ENCODE data around the gene PRDX2. TPM values are rescaled to one million over a fixed set of nuclear protein-coding genes. Genes with fewer than 3 reads are reported as not detected.

The PRDX2 gene
- total RNA-seq, 1 experiment from 2014 or later = 101 TPM

- peak; percentile 58 for DNase-seq (ENCODE audit: low read depth)
These were observed 9.3 kb downstream of the PRDX2 start for GRCh38 chr19:12792051-12792852.

- DNase-seq (ENCODE audit: low read depth) = peak; percentile 95
These were observed 10.1 kb downstream of the PRDX2 start, which contains the start of gene JUNB for GRCh38 chr19:12791345-12792050. TSS of gene JUNB (plus strand) at chr19:12791486. CDS start at chr19:12791772, 286 bp downstream.

DNA sequence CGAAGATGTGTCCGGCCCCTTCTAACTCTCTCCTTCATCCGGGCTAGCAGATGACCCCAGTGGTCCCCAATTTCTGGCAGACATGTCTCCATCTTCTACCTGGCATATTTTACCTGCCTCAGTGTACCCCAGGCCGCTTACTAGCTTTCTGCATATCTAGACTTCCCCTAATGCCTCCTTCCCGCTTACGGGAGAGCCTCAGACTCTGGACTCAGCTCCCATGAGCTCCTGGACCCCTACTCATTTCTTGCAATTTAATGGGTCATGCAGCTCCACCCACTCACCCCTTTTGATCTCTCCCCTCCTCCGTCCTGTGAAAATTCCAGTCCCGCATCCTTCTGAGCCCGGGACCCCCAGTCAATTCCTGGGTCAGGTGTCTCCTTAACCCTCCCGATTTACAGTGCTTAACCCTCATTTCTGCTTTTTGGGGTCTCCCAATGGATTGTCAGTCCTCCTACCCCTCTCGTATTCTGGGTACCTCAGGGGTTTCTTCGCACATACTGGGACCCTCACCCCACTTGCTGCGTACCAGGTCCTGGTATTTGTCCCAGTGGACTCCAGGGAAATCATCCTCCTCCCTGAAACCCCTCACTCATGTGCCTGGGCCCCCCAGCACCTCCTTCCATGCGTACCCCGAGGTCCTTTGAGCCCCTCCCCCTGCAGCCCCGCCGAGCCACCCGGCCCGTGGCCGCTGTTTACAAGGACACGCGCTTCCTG is 10.8 kb downstream of the PRDX2 start:
- DNase-seq (ENCODE audit: low read depth) = no peak

DNA sequence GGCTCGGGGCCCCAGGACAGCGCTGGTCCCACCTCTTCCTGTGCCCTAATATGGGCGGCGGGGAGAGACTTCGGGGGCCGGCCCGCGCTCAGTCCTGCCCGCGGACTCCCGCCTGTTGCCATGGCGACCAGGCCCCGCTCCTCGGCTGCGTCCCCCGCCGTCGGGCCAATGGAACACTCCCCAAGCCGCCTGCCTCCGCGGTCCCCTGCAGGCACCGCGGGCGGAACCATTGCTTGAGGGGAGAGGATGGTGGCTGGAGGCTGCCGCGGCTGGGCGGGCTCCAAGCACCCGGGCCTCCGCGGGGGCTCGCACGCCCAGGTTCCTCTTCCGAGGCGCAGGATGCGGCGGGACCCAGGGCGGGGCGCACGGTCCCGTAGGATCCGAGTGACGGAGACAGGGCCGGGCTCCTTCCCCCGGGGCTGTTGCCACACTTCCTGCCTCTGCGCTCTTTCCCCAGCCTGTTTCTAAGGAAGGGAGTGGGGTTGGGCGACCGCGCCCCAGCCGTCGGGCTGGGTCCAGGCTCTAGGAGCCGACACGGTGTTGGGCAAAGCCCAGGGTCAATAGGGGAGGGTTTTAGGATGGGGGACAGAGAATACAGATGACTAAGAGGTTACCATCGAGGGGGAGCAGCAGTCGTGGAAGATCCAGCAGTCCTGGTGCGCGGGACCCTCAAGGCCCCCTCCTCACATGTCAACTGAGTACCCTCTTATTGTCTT is 11.5 kb downstream of the PRDX2 start:
- peak; percentile 95 for DNase-seq (ENCODE audit: low read depth)

GRCh38 chr19:12789098-12789903 is 12.3 kb downstream of the PRDX2 start:
- DNase-seq (ENCODE audit: low read depth) = no peak

DNA sequence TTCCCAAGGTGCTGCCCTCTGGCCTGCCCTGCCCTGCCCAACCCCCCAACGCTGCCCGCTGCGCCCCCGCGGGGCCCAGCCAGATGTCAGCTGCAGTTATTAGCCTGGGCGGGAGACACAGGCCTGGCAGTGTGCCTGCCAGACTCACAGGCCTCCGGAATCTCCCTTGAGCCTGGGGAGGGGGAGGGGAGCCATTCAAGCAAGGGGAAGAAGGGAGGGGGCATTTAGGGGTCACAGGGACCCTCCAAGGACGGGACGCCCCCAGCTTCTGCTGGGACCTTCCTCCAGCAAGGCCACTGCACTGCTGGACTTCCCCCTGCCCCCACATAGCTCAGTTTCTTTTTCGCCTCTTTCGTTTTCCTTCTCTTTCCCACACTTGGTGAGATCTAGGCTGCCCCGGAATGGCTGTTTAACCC is 12.9 kb downstream of the PRDX2 start:
- peak; percentile 83 for DNase-seq (ENCODE audit: low read depth)

- no peak for DNase-seq (ENCODE audit: low read depth)
These were observed 13.4 kb downstream of the PRDX2 start for GRCh38 chr19:12788042-12788681.

DNA sequence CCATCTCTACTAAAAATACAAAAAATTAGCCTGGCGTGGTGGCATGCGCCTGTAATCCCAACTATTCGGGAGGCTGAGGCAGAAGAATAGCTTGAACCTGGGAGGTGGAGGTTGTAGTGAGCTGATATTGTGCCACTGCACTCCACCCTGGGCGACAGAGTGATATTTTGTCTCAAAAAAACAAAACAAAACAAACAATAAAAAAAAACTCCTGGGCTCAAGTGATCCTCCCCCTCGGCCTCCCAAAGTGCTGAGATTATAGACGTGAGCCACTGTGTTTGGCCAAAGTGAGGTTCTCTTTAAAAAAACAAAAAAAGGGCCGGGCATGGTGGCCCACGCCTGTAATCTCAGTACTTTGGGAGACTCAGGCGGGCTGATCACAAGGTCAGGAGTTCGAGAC is 14.1 kb downstream of the PRDX2 start:
- DNase-seq (ENCODE audit: low read depth) = no peak

GRCh38 chr19:12786952-12787351 is 14.6 kb downstream of the PRDX2 start:
- no peak for DNase-seq (ENCODE audit: low read depth)

DNA sequence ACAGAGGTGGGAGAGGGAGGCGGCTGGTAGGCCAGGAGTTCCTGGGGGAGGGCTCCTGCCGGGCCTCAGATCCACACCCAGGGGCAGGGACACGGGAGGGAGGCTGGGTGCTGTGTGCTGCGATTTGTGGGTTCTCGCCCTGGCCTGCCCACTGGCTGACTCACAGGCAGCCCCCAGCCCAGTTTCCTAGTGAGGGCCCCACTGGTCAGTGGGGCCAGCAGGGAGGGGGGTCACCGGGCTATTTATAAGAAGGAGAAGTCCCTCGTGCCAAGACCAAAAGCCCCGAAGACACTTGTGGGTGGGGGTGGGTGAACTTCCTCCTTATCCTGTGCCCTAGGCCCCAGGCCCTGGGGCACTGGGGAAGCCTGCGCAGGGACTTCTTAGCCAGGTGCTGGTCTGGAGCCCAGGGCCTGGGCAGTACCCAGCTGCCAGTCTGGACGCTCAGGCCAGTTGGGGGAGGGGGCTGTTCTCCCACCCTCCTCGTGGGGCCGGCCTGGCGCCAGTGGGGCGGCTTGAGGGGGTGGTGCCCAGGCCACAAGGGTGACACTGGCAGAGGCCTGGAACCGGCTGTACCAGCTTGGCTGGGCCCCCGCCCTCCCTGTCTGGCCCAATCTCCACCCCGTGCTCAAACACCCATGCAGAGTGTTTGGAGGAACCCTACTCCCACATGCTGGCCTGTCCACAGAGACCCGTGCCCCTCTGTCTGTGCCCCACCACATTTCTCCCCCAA is 15.3 kb downstream of the PRDX2 start:
- peak; percentile 44 for DNase-seq (ENCODE audit: low read depth)

DNA sequence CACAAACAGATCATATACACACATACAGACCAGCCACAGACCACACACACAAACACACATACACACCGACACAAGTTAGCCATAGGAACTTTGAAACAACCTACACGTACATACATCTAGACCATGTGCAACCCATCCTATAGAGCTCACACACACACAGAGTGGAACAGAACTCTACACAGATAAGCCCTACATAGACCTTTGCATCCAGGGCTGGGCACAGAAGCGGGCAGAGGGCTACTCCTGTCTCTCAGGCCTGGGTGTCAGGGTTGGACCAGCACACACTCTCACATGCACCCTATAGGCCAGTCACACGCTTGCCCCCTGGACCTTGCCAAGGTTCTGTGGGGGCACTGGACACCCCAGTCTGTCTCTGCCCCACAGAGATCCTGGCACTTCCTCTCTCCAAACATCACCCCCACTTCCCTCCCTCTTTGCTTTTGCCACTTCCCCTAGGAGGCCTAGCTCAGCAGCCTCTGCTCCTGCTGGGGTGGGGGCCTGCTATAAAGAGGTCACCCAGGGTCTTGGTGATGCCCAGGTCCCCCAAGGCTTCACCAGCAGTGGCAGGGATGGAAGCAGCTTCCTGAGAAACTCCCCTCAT is 16.1 kb downstream of the PRDX2 start:
- DNase-seq (ENCODE audit: low read depth) = no peak

DNA sequence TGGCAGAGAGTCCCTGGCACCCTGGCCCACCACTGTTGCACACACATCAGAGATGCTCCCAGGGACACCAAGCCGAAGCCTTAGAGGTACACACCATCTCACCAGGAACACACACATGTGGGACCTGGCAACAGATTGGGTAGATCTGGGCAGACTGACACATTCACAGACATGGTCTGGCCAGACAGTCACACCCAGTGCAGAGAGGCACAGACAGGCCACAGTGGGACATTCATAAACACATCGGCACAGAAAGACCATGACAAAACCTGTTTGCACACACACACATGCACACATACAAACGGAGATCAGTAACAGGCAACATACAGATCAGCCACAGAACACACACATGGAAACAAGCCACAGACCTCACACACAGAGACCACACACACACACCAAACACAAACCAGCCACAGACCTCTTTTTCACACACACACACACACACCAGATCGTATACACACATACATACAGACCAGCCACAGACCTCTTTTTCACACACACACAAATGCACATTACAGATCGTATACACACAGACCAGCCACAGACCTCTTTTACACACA is 16.6 kb downstream of the PRDX2 start:
- DNase-seq (ENCODE audit: low read depth) = no peak

DNA sequence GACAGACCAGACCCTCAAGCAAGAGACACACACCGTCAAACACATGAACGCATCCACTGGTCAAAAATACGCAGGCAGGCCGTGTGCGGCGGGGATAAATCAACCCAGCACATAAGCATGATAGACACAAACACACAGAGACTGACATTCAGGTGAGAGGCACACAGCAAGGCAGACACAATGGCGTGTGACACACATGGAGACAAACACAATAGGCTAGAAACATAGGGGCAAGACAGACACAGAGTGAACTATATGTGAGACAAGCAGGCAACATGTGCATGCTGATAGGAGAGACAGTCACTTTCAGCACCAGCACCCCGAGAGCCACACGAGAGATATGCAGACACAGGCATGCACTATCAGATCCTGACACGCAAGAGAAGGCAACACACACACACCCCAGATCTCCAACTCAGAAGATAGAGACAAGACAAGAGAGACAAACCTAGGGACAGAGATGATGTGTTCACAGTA is 17.2 kb downstream of the PRDX2 start:
- no peak for DNase-seq (ENCODE audit: low read depth)

- DNase-seq (ENCODE audit: low read depth) = no peak
These were observed 17.7 kb downstream of the PRDX2 start for GRCh38 chr19:12783849-12784393.

GRCh38 chr19:12783291-12783848 is 18.2 kb downstream of the PRDX2 start:
- DNase-seq (ENCODE audit: low read depth) = no peak

- DNase-seq (ENCODE audit: low read depth) = peak; percentile 76
These were observed 18.9 kb downstream of the PRDX2 start for GRCh38 chr19:12782424-12783290.

GRCh38 chr19:12782174-12782423 is 19.5 kb downstream of the PRDX2 start:
- no peak for DNase-seq (ENCODE audit: low read depth)

All from LHCN-M2 (cell line).